HG03520 (cell line): ENCODE data around the gene UTRN.

ENCODE experiments used
- ATAC-seq: cut with Tn5 transposase; IDR thresholded peaks from one replicate; pipeline ENCODE4 v1.9.1; 2021; ENCODE audit warnings: mild to moderate bottlenecking, moderate library complexity; ENCODE audit not compliant: unreplicated experiment

The UTRN gene

GRCh38 chr6:144311361-144311760 is 26.2 kb downstream of the UTRN start:
- ATAC-seq = no peak

- no peak for ATAC-seq
These were observed 28.9 kb downstream of the UTRN start for GRCh38 chr6:144314003-144314485.

- ATAC-seq = no peak
These were observed 29.4 kb downstream of the UTRN start for GRCh38 chr6:144314562-144314961.

- no peak for ATAC-seq
These were observed 30.3 kb downstream of the UTRN start for GRCh38 chr6:144315226-144315980.

GRCh38 chr6:144315981-144316861 is 31.1 kb downstream of the UTRN start:
- no peak for ATAC-seq

GRCh38 chr6:144316862-144317195 is 31.7 kb downstream of the UTRN start:
- no peak for ATAC-seq

GRCh38 chr6:144317736-144318135 is 32.6 kb downstream of the UTRN start:
- no peak for ATAC-seq

GRCh38 chr6:144319211-144319610 is 34.1 kb downstream of the UTRN start:
- no peak for ATAC-seq

- ATAC-seq = no peak
These were observed 35.6 kb downstream of the UTRN start for GRCh38 chr6:144320741-144321140.

GRCh38 chr6:144321839-144322591 is 36.9 kb downstream of the UTRN start:
- ATAC-seq = no peak

- no peak for ATAC-seq
These were observed 40.1 kb downstream of the UTRN start for GRCh38 chr6:144325232-144325631.

GRCh38 chr6:144326393-144326792 is 41.3 kb downstream of the UTRN start:
- no peak for ATAC-seq

- ATAC-seq = no peak
These were observed 41.9 kb downstream of the UTRN start for GRCh38 chr6:144327081-144327480.

- ATAC-seq = no peak
These were observed 45.2 kb downstream of the UTRN start for GRCh38 chr6:144330017-144330987.

- no peak for ATAC-seq
These were observed 46.4 kb downstream of the UTRN start for GRCh38 chr6:144331491-144331969.

- ATAC-seq = no peak
These were observed 47.0 kb downstream of the UTRN start for GRCh38 chr6:144332177-144332576.

- ATAC-seq = peak; percentile 49
These were observed 49.1 kb downstream of the UTRN start for GRCh38 chr6:144334150-144334708.
